Measurements from ENCODE around the gene RRAD. TPM values are rescaled to one million over a fixed set of nuclear protein-coding genes. Genes with fewer than 3 reads are reported as not detected.

RRAD gene
- total and polyA plus RNA-seq, 2 of the 4 experiments (the other 2 are of a cell fraction): 1.3 to 2.1 TPM

DNA sequence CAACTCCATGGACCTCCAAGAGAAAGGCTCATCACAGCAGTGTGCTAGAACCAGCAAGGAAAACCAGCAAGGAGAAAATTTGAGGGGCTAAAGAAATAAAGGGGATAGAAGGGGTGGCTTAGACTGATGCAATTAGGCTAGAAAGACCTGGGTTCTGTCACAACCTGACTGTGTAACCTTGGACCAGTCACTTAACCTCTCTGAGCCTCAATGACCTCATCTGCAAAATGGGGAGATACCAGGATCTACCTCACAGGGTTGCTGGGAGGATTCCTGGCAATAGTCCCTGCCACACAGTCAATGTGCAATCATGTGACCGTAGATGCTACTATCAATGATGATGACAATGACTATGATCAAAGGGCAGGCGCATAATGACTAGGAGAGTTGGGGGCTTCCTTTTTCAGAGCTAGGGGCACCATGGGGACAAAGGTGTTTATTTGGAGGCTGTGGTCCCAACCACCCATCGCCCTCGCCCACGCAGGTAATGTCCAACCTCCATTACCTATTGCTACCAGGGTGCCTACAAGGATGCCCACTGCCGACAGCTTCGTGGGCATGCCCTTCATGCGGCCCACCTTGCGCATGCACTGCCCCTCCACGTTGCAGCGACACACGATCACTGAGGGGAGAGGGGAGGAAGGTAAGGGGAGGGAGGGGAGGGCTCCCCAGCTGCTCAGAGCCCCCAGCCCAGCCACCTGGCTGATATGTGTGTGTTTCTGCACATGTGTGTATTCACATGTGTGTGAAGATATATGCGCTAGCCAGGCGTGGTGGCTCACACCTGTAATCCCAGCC, 16.4 kb downstream of the RRAD start:
- Histone ChIP-seq H3K79me1 (ENCODE audit: low read depth in 1 of 2, low read length in 2 of 2) (peaks cover 0 to 10% of the 10 kb centered on the region in 2 experiments; a peak in 1 of 4 replicates), H4K20me1 (ENCODE audit: insufficient read depth, low read length) (no peaks in the 10 kb centered on the region), H3K9ac (ENCODE audit: low read depth, low read length) (no peak overlapping the region), H3K9me1 (ENCODE audit: insufficient read depth, low read length) (peaks cover 22% of the 10 kb centered on the region), H3K56ac (ENCODE audit: extremely low read depth, insufficient read depth, low read length) (no peak overlapping the region), H3K9me3 (ENCODE audit: control insufficient read depth, insufficient read depth, low read length) (no peaks in the 10 kb centered on the region), H3K27ac (ENCODE audit: insufficient read depth, low read length) (no peak overlapping the region), H3K18ac (ENCODE audit: low read depth, low read length) (no peak overlapping the region), H2AK9ac (replicated peaks; ENCODE audit: low read depth, low read length, poor library complexity) (no peak overlapping the region), H3K36me3 (ENCODE audit: control insufficient read depth, insufficient read depth, low read length) (no peaks in the 10 kb centered on the region), H3K27me3 (ENCODE audit: control insufficient read depth, insufficient read depth, low read length) (peaks cover 2% of the 10 kb centered on the region; the same call in 1 of the 2 replicates), H2BK120ac (ENCODE audit: low read depth, low read length) (no peak overlapping the region), H3K4ac (ENCODE audit: low read depth, low read length) (no peak overlapping the region), H3K23ac (ENCODE audit: low read depth, low read length) (no peak overlapping the region), H3K4me2 (ENCODE audit: low read depth, low read length) (no peak overlapping the region), H3K4me1 (ENCODE audit: control insufficient read depth, insufficient read depth, low read length) (peaks cover 18% of the 10 kb centered on the region), H4K91ac (ENCODE audit: insufficient read depth, low read depth, low read length) (no peak overlapping the region), H3K14ac (replicated peaks; ENCODE audit: low read depth, low read length) (no peak overlapping the region), H2BK20ac (ENCODE audit: low read depth, low read length) (no peak overlapping the region), H2BK15ac (ENCODE audit: low read depth, low read length) (no peak overlapping the region), H2BK5ac (ENCODE audit: low read depth, low read length, poor library complexity, severe bottlenecking) (no peak overlapping the region), H3K4me3 (ENCODE audit: insufficient read depth, low read depth, low read length) (no peak overlapping the region), H2AFZ (replicated peaks; ENCODE audit: low read length, poor library complexity) (no peak overlapping the region), H4K8ac (ENCODE audit: low read depth in 2 of 2, low read length in 2 of 2) (no peak overlapping the region), H2AK5ac (ENCODE audit: low read depth, low read length) (no peak overlapping the region), H4K5ac (ENCODE audit: low read depth, low read length) (no peak overlapping the region)
- WGBS, 2 experiments (ENCODE audit: extremely low coverage in 2 of 2, insufficient read length in 1 of 2): 100% methylated on average over 1 of the region's 14 CpGs; no CpG with 5 or more reads in 1 of the 2 experiments
- ChIA-PET POLR2A (ENCODE audit: unreplicated experiment) (no interaction called here), CTCF (interaction anchor here (0.5 to 1.8 kb wide), 4 partner anchors 9 to 1334 kb away, joined by 3 to 5 read pairs (median 4); partner anchors contain the start of genes CDH16 and DYNC1LI2)
- in situ Hi-C loops (cut with MboI; ENCODE audit: low sequenced_read_pairs) (no loop called here), intact Hi-C loops (cut with micrococcal nuclease) (no loop called here), dilution Hi-C loops (cut with HindIII; ENCODE audit: low sequenced_read_pairs, unreplicated experiment) (no loop called here)
- DNase-seq: no peak
- no TSS peak for BruUV-seq (replicated peaks)
- no peak for ATAC-seq (ENCODE audit: low read depth)
- TF ChIP-seq, protein P1, sequence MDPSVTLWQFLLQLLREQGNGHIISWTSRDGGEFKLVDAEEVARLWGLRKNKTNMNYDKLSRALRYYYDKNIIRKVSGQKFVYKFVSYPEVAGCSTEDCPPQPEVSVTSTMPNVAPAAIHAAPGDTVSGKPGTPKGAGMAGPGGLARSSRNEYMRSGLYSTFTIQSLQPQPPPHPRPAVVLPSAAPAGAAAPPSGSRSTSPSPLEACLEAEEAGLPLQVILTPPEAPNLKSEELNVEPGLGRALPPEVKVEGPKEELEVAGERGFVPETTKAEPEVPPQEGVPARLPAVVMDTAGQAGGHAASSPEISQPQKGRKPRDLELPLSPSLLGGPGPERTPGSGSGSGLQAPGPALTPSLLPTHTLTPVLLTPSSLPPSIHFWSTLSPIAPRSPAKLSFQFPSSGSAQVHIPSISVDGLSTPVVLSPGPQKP (IDR thresholded peaks at IDR 0.05; ENCODE audit: borderline replicate concordance, low read depth, low read length): no peak
- TF ChIP-seq RCOR1 (IDR thresholded peaks at IDR 0.05; ENCODE audit: insufficient replicate concordance, low read length) (no peak), FOS (IDR thresholded peaks at IDR 0.05; ENCODE audit: low read depth, low read length) (no peak), SMC3 (IDR thresholded peaks at IDR 0.05; ENCODE audit: low read depth, low read length) (no peak), RFX5 (IDR thresholded peaks at IDR 0.05; ENCODE audit: low read depth, low read length) (no peak), CEBPB (IDR thresholded peaks at IDR 0.05; ENCODE audit: low read depth, low read length) (no peak), MAZ (IDR thresholded peaks at IDR 0.05; ENCODE audit: borderline replicate concordance, low read depth, low read length) (no peak), MAFK (IDR thresholded peaks at IDR 0.05; ENCODE audit: low read depth, low read length) (no peak), CHD1 (IDR thresholded peaks at IDR 0.05; ENCODE audit: low read depth, low read length) (no peak)

Data from IMR-90 (cell line).